Left ventricle myocardium inferior (tissue), 1 donor: ENCODE results near the gene FLT3. TPM values are rescaled to one million over a fixed set of nuclear protein-coding genes. Genes with fewer than 3 reads are reported as not detected.
"Not testable (repeated sequence)": the region's sequence is repeated elsewhere in the genome, so short reads cannot be mapped to it uniquely, and the experiment has no call there.

Source experiments
- DNase-seq: peaks from one replicate; pipeline ENCODE4 v3.0.0-alpha.2; 2020
- H3K27ac ChIP-seq: fragments of 200-600 bp; replicated peaks from 2 replicates; pipeline ENCODE4 v1.8.0; 2021
- H3K27me3 ChIP-seq: fragments of 200-600 bp; 2 replicates; pipeline ENCODE4 v1.8.0; 2021; ENCODE audit warnings: low read depth
- H3K36me3 ChIP-seq: fragments of 200-600 bp; 2 replicates; pipeline ENCODE4 v1.8.0; 2021
- H3K4me1 ChIP-seq: fragments of 200-600 bp; 2 replicates; pipeline ENCODE4 v1.8.0; 2021
- H3K4me3 ChIP-seq: fragments of 200-600 bp; 2 replicates; pipeline ENCODE4 v1.8.0; 2021; ENCODE audit warnings: mild to moderate bottlenecking, moderate library complexity
- H3K9me3 ChIP-seq: fragments of 200-600 bp; replicated peaks from 2 replicates; pipeline ENCODE4 v1.8.0; 2021
- intact Hi-C: fragments of 100-400 bp; cut with micrococcal nuclease; formaldehyde crosslinking; loops from one replicate; pipeline ENCODE4 v1.11.0; 2022
- total RNA-seq: library from RNA; stranded (reverse); fragmentation: NEBNext Ultra II Directional; extraction: Animal tissue kit (Norgen Biotek cat#: 25700); gene quantifications from one replicate; pipeline ENCODE4 v1.2.1, GENCODE V29; 2021
- TF ChIP-seq, protein P1 (sequence below): fragments of 200-600 bp; IDR thresholded peaks from 2 replicates; pipeline ENCODE4 v1.8.0; 2021; ENCODE audit warnings: antibody characterized with exemption, mild to moderate bottlenecking, borderline replicate concordance
- donor health status: DM: no; HTN: yes; CAD: no; lungs with severe emphysema.

Gene FLT3
- total RNA-seq, 1 donor from 2014 or later, result 0.05 TPM

GRCh38 chr13:28012383-28012782, 88.0 kb downstream of the FLT3 start:
- Histone ChIP-seq H3K27ac (no peak overlapping the region), H3K4me1 (no peaks in the 10 kb centered on the region), H3K36me3 (no peaks in the 10 kb centered on the region), H3K9me3 (no peaks in the 10 kb centered on the region), H3K27me3 (peaks cover 83% of the 10 kb centered on the region), H3K4me3 (no peak overlapping the region)
- intact Hi-C loops, result no loop called here
- no peak for DNase-seq
- TF ChIP-seq, protein P1, sequence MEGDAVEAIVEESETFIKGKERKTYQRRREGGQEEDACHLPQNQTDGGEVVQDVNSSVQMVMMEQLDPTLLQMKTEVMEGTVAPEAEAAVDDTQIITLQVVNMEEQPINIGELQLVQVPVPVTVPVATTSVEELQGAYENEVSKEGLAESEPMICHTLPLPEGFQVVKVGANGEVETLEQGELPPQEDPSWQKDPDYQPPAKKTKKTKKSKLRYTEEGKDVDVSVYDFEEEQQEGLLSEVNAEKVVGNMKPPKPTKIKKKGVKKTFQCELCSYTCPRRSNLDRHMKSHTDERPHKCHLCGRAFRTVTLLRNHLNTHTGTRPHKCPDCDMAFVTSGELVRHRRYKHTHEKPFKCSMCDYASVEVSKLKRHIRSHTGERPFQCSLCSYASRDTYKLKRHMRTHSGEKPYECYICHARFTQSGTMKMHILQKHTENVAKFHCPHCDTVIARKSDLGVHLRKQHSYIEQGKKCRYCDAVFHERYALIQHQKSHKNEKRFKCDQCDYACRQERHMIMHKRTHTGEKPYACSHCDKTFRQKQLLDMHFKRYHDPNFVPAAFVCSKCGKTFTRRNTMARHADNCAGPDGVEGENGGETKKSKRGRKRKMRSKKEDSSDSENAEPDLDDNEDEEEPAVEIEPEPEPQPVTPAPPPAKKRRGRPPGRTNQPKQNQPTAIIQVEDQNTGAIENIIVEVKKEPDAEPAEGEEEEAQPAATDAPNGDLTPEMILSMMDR, result no peak

DNA sequence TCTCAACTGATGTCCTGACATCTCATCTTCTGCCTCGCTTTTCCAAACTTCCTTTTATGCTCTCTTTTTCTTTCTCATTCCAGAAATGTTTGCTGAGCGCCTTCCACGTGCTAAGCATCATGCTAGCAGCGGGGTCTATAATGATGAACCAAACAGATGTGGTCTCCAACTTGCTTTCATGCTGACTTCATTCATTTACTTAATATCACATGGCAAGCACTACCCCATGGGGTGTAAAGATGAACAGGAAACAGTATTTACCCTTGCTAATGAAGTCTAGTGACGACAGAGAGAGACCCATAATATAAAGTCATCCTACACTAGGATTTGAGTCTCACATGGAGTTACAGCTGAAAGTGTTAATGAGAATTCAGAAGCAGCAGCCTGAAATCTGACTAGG, 90.3 kb downstream of the FLT3 start:
- no peaks in the 10 kb centered on the region for H3K9me3 ChIP-seq
- H3K4me1 ChIP-seq, result no peaks in the 10 kb centered on the region
- intact Hi-C loops, result no loop called here
- no peak overlapping the region for H3K4me3 ChIP-seq
- no peaks in the 10 kb centered on the region for H3K36me3 ChIP-seq
- peaks cover 61% of the 10 kb centered on the region for H3K27me3 ChIP-seq
- TF ChIP-seq, protein P1, result no peak
- DNase-seq, result no peak
- H3K27ac ChIP-seq, result no peak overlapping the region

GRCh38 chr13:28005016-28005415, 95.4 kb downstream of the FLT3 start:
- intact Hi-C loops, DNase-seq, H3K9me3 ChIP-seq, H3K4me1 ChIP-seq, H3K36me3 ChIP-seq, H3K27ac ChIP-seq, H3K4me3 ChIP-seq: not testable (repeated sequence)
- H3K27me3 ChIP-seq, result peaks cover 16% of the 10 kb centered on the region

- intact Hi-C loops, result no loop called here
- Histone ChIP-seq H3K9me3 (no peaks in the 10 kb centered on the region), H3K4me3 (no peak overlapping the region), H3K36me3 (no peaks in the 10 kb centered on the region), H3K27me3 (no peaks in the 10 kb centered on the region), H3K4me1 (peaks cover 3% of the 10 kb centered on the region), H3K27ac (no peak overlapping the region)
- TF ChIP-seq, protein P1, result no peak
- DNase-seq, result no peak
Measured at GRCh38 chr13:28002886-28003698, 97.3 kb downstream of the FLT3 start.

GRCh38 chr13:28001837-28002473, 98.4 kb downstream of the FLT3 start:
- H3K9me3 ChIP-seq, result no peaks in the 10 kb centered on the region
- H3K27ac ChIP-seq, result no peak overlapping the region
- H3K4me1 ChIP-seq, result peaks cover 8% of the 10 kb centered on the region
- H3K27me3 ChIP-seq, result no peaks in the 10 kb centered on the region
- TF ChIP-seq, protein P1, result no peak
- intact Hi-C loops, result no loop called here
- H3K4me3 ChIP-seq, result no peak overlapping the region
- DNase-seq, result no peak
- no peaks in the 10 kb centered on the region for H3K36me3 ChIP-seq

- no peaks in the 10 kb centered on the region for H3K36me3 ChIP-seq
- H3K27ac ChIP-seq, result no peak overlapping the region
- no peaks in the 10 kb centered on the region for H3K27me3 ChIP-seq
- H3K4me3 ChIP-seq, result no peak overlapping the region
- TF ChIP-seq, protein P1, result no peak
- peaks cover 8% of the 10 kb centered on the region for H3K4me1 ChIP-seq
- no peak for DNase-seq
- H3K9me3 ChIP-seq, result no peaks in the 10 kb centered on the region
- intact Hi-C loops, result no loop called here
Measured at GRCh38 chr13:28001049-28001448, 99.3 kb downstream of the FLT3 start.
